ENCODE data around the gene NPIPA8.
"Not testable (repeated sequence)": the region's sequence is repeated elsewhere in the genome, so short reads cannot be mapped to it uniquely, and the experiment has no call there.

NPIPA8 gene

GRCh38 chr16:18276756-18277155, 59.8 kb downstream of the NPIPA8 start:
- not testable (repeated sequence) for DNase-seq (ENCODE audit: low read depth)

GRCh38 chr16:18270171-18270570, 66.4 kb downstream of the NPIPA8 start:
- not testable (repeated sequence) for DNase-seq (ENCODE audit: low read depth)

All from GM04503 (cell line).